CD14-positive monocyte (primary cell): ENCODE measurements around the gene C9orf50. TPM values are rescaled to one million over a fixed set of nuclear protein-coding genes. Genes with fewer than 3 reads are reported as not detected.

ENCODE experiments used
- DNase-seq, 3 donors: peaks; one replicate each; pipeline ENCODE4 v3.0.0-alpha.2; 2011 to 2022
- H2AFZ ChIP-seq: 2 replicates; pipeline ENCODE4 v1.6.0; 2012; ENCODE audit warnings: mild to moderate bottlenecking, low read depth, low read length, inconsistent platforms; ENCODE audit not compliant: insufficient read depth, poor library complexity, severe bottlenecking
- H3K27ac ChIP-seq, 2 donors: 1 replicate in 1 of 2; 2 replicates in 1 of 2; pipeline ENCODE4 v1.5.1; 2012 to 2013; ENCODE audit warnings: low read length in 2 of 2, control low read depth in 1 of 2, inconsistent platforms in 1 of 2, low read depth in 1 of 2, mild to moderate bottlenecking in 1 of 2
- H3K27me3 ChIP-seq, 2 donors: one replicate each; pipeline versions ENCODE4 v1.6.0 to v1.6.1; 2011 to 2013; ENCODE audit warnings: low read length in 2 of 2; ENCODE audit not compliant: control insufficient read depth in 2 of 2, insufficient read depth in 2 of 2
- H3K36me3 ChIP-seq, 2 donors: replicated peaks in 1 of 2; 1 replicate in 1 of 2; 2 replicates in 1 of 2; pipeline versions ENCODE4 v1.5.1 to v1.6.1; 2012 to 2013; ENCODE audit warnings: low read length in 2 of 2, control low read depth in 1 of 2, inconsistent platforms in 1 of 2, mild to moderate bottlenecking in 1 of 2; ENCODE audit not compliant: insufficient read depth in 2 of 2, control insufficient read depth in 1 of 2
- H3K4me1 ChIP-seq, 2 donors: 1 replicate in 1 of 2; 2 replicates in 1 of 2; pipeline versions ENCODE4 v1.5.1 to v1.6.1; 2012 to 2013; ENCODE audit warnings: low read length in 2 of 2, control low read depth in 1 of 2, inconsistent platforms in 1 of 2, mild to moderate bottlenecking in 1 of 2, moderate library complexity in 1 of 2; ENCODE audit not compliant: insufficient read depth in 2 of 2, control insufficient read depth in 1 of 2
- H3K4me2 ChIP-seq: replicated peaks from 2 replicates; pipeline ENCODE3; 2012; ENCODE audit warnings: low read length, moderate library complexity, mild to moderate bottlenecking; ENCODE audit not compliant: poor library complexity, severe bottlenecking; ENCODE audit errors: extremely low read depth
- H3K4me3 ChIP-seq, 3 experiments: fragments of 200-600 bp in 1 of 3; sonication (generic) in 1 of 3; replicated peaks in 1 of 3; 1 replicate in 2 of 3; 2 replicates in 1 of 3; pipeline ENCODE4 v1.5.1; 2011 to 2013; ENCODE audit warnings: low read length in 3 of 3, mild to moderate bottlenecking in 3 of 3, control low read depth in 2 of 3, low read depth in 2 of 3, inconsistent platforms in 1 of 3, moderate library complexity in 1 of 3
- H3K79me2 ChIP-seq: 2 replicates; pipeline ENCODE4 v1.6.0; 2012; ENCODE audit warnings: mild to moderate bottlenecking, control low read depth, inconsistent platforms, low read length, moderate library complexity; ENCODE audit not compliant: insufficient read depth
- H3K9ac ChIP-seq: 2 replicates; pipeline ENCODE4 v1.6.0; 2017; ENCODE audit warnings: low read length, mild to moderate bottlenecking; ENCODE audit not compliant: insufficient read depth, poor library complexity, severe bottlenecking
- H3K9me3 ChIP-seq, 2 donors: replicated peaks in 1 of 2; 1 replicate in 1 of 2; 2 replicates in 1 of 2; pipeline versions ENCODE4 v1.5.1 to v1.6.1; 2012 to 2013; ENCODE audit warnings: low read length in 2 of 2, control low read depth in 1 of 2; ENCODE audit not compliant: control insufficient read depth in 1 of 2, insufficient read depth in 1 of 2
- H4K20me1 ChIP-seq: 2 replicates; pipeline ENCODE4 v1.6.0; 2012; ENCODE audit warnings: mild to moderate bottlenecking, low read length, control low read depth, moderate library complexity; ENCODE audit not compliant: insufficient read depth
- H3K27ac Mint-ChIP-seq, 7 donors: one replicate each; pipeline ENCODE4 v1.8.0; 2020; ENCODE audit warnings: mild to moderate bottlenecking in 7 of 7, mixed read lengths in 7 of 7, moderate library complexity in 6 of 7, inconsistent platforms in 2 of 7
- H3K27me3 Mint-ChIP-seq, 3 donors: one replicate each; pipeline ENCODE4 v1.8.0; 2021 to 2022; ENCODE audit warnings: low read depth in 3 of 3, mild to moderate bottlenecking in 3 of 3, mixed read lengths in 3 of 3, moderate library complexity in 3 of 3, inconsistent platforms in 1 of 3
- H3K36me3 Mint-ChIP-seq, 2 donors: one replicate each; pipeline ENCODE4 v1.8.0; 2020; ENCODE audit warnings: mixed read lengths in 2 of 2, inconsistent platforms in 1 of 2, mild to moderate bottlenecking in 1 of 2
- H3K4me1 Mint-ChIP-seq: one replicate; pipeline ENCODE4 v1.8.0; 2020; ENCODE audit warnings: mild to moderate bottlenecking, mixed read lengths
- H3K4me3 Mint-ChIP-seq, 2 donors: one replicate each; pipeline ENCODE4 v1.8.0; 2020; ENCODE audit warnings: mild to moderate bottlenecking in 2 of 2, mixed read lengths in 2 of 2, moderate library complexity in 1 of 2
- H3K9me3 Mint-ChIP-seq, 7 donors: one replicate each; pipeline ENCODE4 v1.8.0; 2020 to 2022; ENCODE audit warnings: mixed read lengths in 7 of 7, mild to moderate bottlenecking in 6 of 7, moderate library complexity in 6 of 7, inconsistent platforms in 2 of 7
- WGBS: methylation state at CpG from one replicate; pipeline ENCODE4 v1.1.5; 2013; ENCODE audit warnings: missing lambda C conversion rate; ENCODE audit not compliant: insufficient coverage; 5-methylcytosine and 5-hydroxymethylcytosine counted together
- intact Hi-C, 2 donors: fragments of 100-400 bp; cut with micrococcal nuclease; formaldehyde crosslinking; loops; one replicate each; pipeline versions ENCODE4 v1.15.0 to v1.15.1; 2023
- polyA plus RNA-seq, 3 donors: library from polyadenylated mRNA; depleted of rRNA in 1 of 3; unstranded in 2 of 3; stranded (reverse) in 1 of 3; fragments of 300-500 nt in 2 of 3; fragments of >200 nt in 1 of 3; fragmentation: Illumina TruSeq in 2 of 3; gene quantifications; 1 replicate in 2 of 3; 2 replicates in 1 of 3; pipeline ENCODE4 v1.2.3, GENCODE V29; 2012 to 2021
- TF ChIP-seq, protein P1 (sequence below): fragments of 200-600 bp; IDR thresholded peaks from one replicate; pipeline ENCODE4 v1.8.0; 2022; ENCODE audit warnings: antibody characterized with exemption, mild to moderate bottlenecking

Gene C9orf50
- polyA plus RNA-seq, 3 donors: not detected

DNA sequence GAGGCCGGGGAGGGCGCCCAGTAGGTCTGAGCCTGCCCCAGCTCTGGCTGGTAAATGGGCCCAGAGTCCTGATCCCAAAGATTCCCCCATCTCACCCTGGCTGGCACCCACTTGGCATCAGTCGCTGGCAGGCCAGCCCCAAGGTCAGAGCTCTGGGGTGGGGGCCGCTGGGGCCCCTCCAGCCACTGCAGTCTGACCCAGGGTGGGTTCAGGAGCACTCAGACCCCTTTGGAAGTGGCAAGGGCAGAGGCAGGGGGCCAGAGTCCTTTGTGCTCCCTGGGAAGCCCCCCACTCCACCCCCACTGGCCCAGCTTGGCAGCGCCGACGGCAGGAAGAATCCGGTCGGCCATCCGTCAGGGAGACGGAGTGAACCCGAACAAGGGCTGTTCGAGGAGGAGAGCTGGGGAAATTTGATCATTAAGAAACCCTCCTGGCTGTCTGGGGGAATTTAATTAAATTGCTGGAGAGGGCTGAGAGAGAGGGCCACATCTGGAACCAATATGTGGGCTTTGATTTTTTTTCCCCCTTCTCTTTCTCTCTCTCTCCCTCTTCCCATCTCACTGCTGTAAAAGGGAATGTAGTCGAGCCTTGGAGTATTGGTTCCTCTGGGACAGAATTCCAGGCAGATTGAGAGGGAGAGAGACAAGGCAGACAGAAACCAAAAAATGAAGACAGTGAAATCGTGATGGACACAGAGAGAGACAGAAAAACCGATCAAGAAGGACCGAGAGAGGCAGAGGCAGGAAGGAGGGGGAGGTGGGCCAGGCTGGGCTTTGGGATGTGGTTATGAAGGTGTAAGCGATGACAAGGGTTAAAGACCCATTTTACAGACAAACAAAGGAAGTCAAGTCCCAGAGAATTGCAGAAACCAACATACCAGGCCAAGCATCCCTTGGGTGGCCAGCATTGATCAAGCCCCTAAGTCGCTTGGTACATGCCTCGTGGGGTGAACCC, 29.1 kb upstream of the C9orf50 start:
- Histone ChIP-seq H3K27ac (no peak overlapping the region), H3K79me2 (no peaks in the 10 kb centered on the region), H3K36me3 (no peaks in the 10 kb centered on the region), H2AFZ (no peak overlapping the region), H3K4me3 (no peak overlapping the region), H3K9ac (no peak overlapping the region), H3K4me2 (no peak overlapping the region), H3K9me3 (no peaks in the 10 kb centered on the region), H4K20me1 (no peaks in the 10 kb centered on the region), H3K4me1 (no peaks in the 10 kb centered on the region), H3K27me3 (peaks cover 0 to 4% of the 10 kb centered on the region in 2 donors)
- Mint-ChIP-seq H3K27me3 (peaks cover 2 to 22% (median 11%) of the 10 kb centered on the region in 3 donors), H3K27ac (no peak overlapping the region), H3K4me1 (no peaks in the 10 kb centered on the region), H3K4me3 (no peak overlapping the region), H3K9me3 (peaks cover 0 to 5% (median 4%) of the 10 kb centered on the region in 7 donors), H3K36me3 (no peaks in the 10 kb centered on the region)
- TF ChIP-seq, protein P1, sequence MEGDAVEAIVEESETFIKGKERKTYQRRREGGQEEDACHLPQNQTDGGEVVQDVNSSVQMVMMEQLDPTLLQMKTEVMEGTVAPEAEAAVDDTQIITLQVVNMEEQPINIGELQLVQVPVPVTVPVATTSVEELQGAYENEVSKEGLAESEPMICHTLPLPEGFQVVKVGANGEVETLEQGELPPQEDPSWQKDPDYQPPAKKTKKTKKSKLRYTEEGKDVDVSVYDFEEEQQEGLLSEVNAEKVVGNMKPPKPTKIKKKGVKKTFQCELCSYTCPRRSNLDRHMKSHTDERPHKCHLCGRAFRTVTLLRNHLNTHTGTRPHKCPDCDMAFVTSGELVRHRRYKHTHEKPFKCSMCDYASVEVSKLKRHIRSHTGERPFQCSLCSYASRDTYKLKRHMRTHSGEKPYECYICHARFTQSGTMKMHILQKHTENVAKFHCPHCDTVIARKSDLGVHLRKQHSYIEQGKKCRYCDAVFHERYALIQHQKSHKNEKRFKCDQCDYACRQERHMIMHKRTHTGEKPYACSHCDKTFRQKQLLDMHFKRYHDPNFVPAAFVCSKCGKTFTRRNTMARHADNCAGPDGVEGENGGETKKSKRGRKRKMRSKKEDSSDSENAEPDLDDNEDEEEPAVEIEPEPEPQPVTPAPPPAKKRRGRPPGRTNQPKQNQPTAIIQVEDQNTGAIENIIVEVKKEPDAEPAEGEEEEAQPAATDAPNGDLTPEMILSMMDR: no peak
- DNase-seq: no peak
- intact Hi-C loops: loop anchor here in 1 of 2 donors (5.0 kb wide), 1 partner anchor 77 kb away; no protein-coding TSS in a partner anchor
- 98% methylated on average over 6 of the region's 20 CpGs for WGBS

- intact Hi-C loops: no loop called here
- no peak for DNase-seq
- no peaks in the 10 kb centered on the region for H4K20me1 ChIP-seq
- H2AFZ ChIP-seq: no peak overlapping the region
- Mint-ChIP-seq H3K27me3 (peaks cover 2 to 16% (median 13%) of the 10 kb centered on the region in 3 donors), H3K9me3 (peaks cover 0 to 5% (median 4%) of the 10 kb centered on the region in 7 donors), H3K36me3 (no peaks in the 10 kb centered on the region), H3K27ac (no peak overlapping the region), H3K4me3 (no peak overlapping the region), H3K4me1 (no peaks in the 10 kb centered on the region)
- no peak overlapping the region for H3K9ac ChIP-seq
- no peaks in the 10 kb centered on the region for H3K79me2 ChIP-seq
- H3K9me3 ChIP-seq: no peaks in the 10 kb centered on the region
- H3K4me1 ChIP-seq: no peaks in the 10 kb centered on the region
- H3K4me3 ChIP-seq: no peak overlapping the region
- TF ChIP-seq, protein P1: no peak
- H3K27ac ChIP-seq: no peak overlapping the region
- no peaks in the 10 kb centered on the region for H3K36me3 ChIP-seq
- H3K27me3 ChIP-seq: no peaks in the 10 kb centered on the region
- WGBS: 93% methylated on average over 6 of the region's 10 CpGs
- no peak overlapping the region for H3K4me2 ChIP-seq
Observed at GRCh38 chr9:129648764-129649115, 27.8 kb upstream of the C9orf50 start.
